Breast epithelium (tissue), 4 donors: ENCODE data around the gene CDH2. TPM values are rescaled to one million over a fixed set of nuclear protein-coding genes. Genes with fewer than 3 reads are reported as not detected.

ENCODE experiments used
- DNase-seq, 2 donors: peaks; one replicate each; pipeline ENCODE4 v3.0.0-alpha.2; 2019; ENCODE audit warnings: low spot score in 2 of 2
- H3K27ac ChIP-seq, 2 donors: fragments of 200-600 bp; sonication (generic) in 1 of 2; one replicate each; pipeline ENCODE4 v1.5.1; 2016 to 2019; ENCODE audit warnings: mild to moderate bottlenecking in 1 of 2
- H3K27me3 ChIP-seq, 2 donors: fragments of 200-600 bp; sonication (generic) in 1 of 2; one replicate each; pipeline versions ENCODE4 v1.5.1 to v1.6.0; 2017 to 2019; ENCODE audit warnings: control low read depth in 1 of 2, mild to moderate bottlenecking in 1 of 2
- H3K36me3 ChIP-seq: fragments of 200-600 bp; one replicate; pipeline ENCODE4 v1.5.1; 2019
- H3K4me1 ChIP-seq, 2 donors: fragments of 200-600 bp; sonication (generic); one replicate each; pipeline ENCODE4 v1.5.1; 2016 to 2019; ENCODE audit warnings: control low read depth in 1 of 2
- H3K4me3 ChIP-seq, 3 donors: fragments of 200-600 bp; sonication (generic); 1 replicate in 2 of 3; 2 replicates in 1 of 3; pipeline ENCODE4 v1.5.1; 2016 to 2019; ENCODE audit warnings: mild to moderate bottlenecking in 3 of 3, moderate library complexity in 2 of 3
- H3K9me3 ChIP-seq, 2 donors: fragments of 200-600 bp; sonication (generic) in 1 of 2; one replicate each; pipeline ENCODE4 v1.5.1; 2016 to 2019; ENCODE audit warnings: control low read depth in 1 of 2
- POLR2A ChIP-seq: fragments of 450-650 bp; IDR thresholded peaks from one replicate; pipeline ENCODE4 v1.6.1; 2016; ENCODE audit warnings: antibody characterized with exemption, mild to moderate bottlenecking, moderate library complexity
- POLR2AphosphoS5 ChIP-seq, 3 donors: sonication (generic); formaldehyde crosslinking; IDR thresholded peaks; one replicate each; pipeline ENCODE4 v1.6.1; 2017; ENCODE audit warnings: antibody characterized with exemption in 3 of 3
- intact Hi-C: fragments of 100-400 bp; cut with DNase I; formaldehyde crosslinking; loops from one replicate; pipeline ENCODE4 v1.15.1; 2023; ENCODE audit warnings: low total_unique reads
- total RNA-seq, 3 donors: library from RNA; depleted of rRNA; stranded (reverse); fragments of >200 nt; gene quantifications; one replicate each; pipeline ENCODE4 v1.1.0, GENCODE V29; 2016
- TF ChIP-seq, protein P1 (sequence below), 3 donors: fragments of 450-650 bp; IDR thresholded peaks; one replicate each; pipeline ENCODE4 v1.5.1; 2016 to 2017; ENCODE audit warnings: antibody characterized with exemption in 3 of 3, mild to moderate bottlenecking in 3 of 3, moderate library complexity in 3 of 3

The CDH2 gene
- total RNA-seq, 3 donors from 2014 or later = 0.16 to 1.8 (median 0.33) TPM

DNA sequence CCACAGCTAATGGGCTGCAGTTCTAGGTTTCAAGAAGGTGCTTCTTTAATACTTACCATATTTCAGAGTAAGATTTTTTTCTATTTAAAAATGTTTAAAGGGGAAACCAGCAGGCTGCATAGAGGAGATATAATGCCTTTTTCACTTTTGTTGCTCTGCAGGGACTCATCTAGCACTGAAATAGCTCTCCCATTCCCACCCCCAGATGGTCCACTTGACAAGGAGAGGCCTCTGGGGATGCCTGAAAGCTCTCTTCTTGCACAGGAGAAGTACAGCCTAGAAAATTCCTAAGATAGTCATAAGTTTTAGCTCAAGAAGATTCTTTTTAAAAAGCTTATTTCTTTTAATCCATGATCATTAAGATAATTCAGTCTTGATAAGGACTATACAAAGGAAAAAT, 126.4 kb downstream of the CDH2 start:
- H3K36me3 ChIP-seq = no peaks in the 10 kb centered on the region
- intact Hi-C loops = no loop called here
- no peaks in the 10 kb centered on the region for H3K9me3 ChIP-seq
- H3K27me3 ChIP-seq = no peaks in the 10 kb centered on the region
- TF ChIP-seq POLR2AphosphoS5 (IDR thresholded peaks at IDR 0.05) (no peak), POLR2A (no peak)
- TF ChIP-seq, protein P1, sequence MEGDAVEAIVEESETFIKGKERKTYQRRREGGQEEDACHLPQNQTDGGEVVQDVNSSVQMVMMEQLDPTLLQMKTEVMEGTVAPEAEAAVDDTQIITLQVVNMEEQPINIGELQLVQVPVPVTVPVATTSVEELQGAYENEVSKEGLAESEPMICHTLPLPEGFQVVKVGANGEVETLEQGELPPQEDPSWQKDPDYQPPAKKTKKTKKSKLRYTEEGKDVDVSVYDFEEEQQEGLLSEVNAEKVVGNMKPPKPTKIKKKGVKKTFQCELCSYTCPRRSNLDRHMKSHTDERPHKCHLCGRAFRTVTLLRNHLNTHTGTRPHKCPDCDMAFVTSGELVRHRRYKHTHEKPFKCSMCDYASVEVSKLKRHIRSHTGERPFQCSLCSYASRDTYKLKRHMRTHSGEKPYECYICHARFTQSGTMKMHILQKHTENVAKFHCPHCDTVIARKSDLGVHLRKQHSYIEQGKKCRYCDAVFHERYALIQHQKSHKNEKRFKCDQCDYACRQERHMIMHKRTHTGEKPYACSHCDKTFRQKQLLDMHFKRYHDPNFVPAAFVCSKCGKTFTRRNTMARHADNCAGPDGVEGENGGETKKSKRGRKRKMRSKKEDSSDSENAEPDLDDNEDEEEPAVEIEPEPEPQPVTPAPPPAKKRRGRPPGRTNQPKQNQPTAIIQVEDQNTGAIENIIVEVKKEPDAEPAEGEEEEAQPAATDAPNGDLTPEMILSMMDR (IDR thresholded peaks at IDR 0.05) = no peak
- no peaks in the 10 kb centered on the region for H3K4me1 ChIP-seq
- no peak overlapping the region for H3K4me3 ChIP-seq
- no peak overlapping the region for H3K27ac ChIP-seq
- no peak for DNase-seq

GRCh38 chr18:28048612-28049011, 128.3 kb downstream of the CDH2 start:
- Histone ChIP-seq H3K27ac (no peak overlapping the region), H3K4me1 (no peaks in the 10 kb centered on the region), H3K36me3 (no peaks in the 10 kb centered on the region), H3K9me3 (no peaks in the 10 kb centered on the region), H3K4me3 (no peak overlapping the region), H3K27me3 (no peaks in the 10 kb centered on the region)
- TF ChIP-seq POLR2A = no peak
- TF ChIP-seq, protein P1 (IDR thresholded peaks at IDR 0.05) = no peak
- no peak for TF ChIP-seq POLR2AphosphoS5 (IDR thresholded peaks at IDR 0.05)
- DNase-seq = no peak
- intact Hi-C loops = no loop called here

DNA sequence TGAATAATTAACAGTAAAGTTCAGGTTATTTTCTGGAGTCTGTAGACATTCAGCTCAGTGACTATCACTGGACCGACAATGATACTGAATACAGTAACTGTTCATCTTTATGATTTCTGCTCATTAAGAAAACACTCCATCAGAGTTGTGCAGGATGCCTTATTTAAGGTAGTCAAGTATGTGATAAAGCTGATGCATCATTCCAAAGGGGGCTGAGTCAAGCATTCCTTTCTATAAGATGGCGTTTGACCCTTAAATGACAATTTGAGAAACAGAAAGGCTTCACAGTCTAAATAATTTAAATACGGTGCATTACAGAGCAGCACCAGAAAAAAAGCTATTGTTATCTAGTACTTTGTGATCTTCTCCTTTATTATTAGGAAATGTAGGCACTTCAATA, 131.1 kb downstream of the CDH2 start:
- TF ChIP-seq POLR2A (no peak), POLR2AphosphoS5 (IDR thresholded peaks at IDR 0.05) (no peak)
- TF ChIP-seq, protein P1 (IDR thresholded peaks at IDR 0.05) = no peak
- Histone ChIP-seq H3K4me1 (no peaks in the 10 kb centered on the region), H3K36me3 (no peaks in the 10 kb centered on the region), H3K9me3 (no peaks in the 10 kb centered on the region), H3K27me3 (no peaks in the 10 kb centered on the region), H3K27ac (no peak overlapping the region), H3K4me3 (no peak overlapping the region)
- intact Hi-C loops = no loop called here
- DNase-seq = no peak

GRCh38 chr18:28045176-28045810, 131.6 kb downstream of the CDH2 start:
- no peak overlapping the region for H3K4me3 ChIP-seq

GRCh38 chr18:28044036-28044435, 132.9 kb downstream of the CDH2 start:
- TF ChIP-seq POLR2A (no peak), POLR2AphosphoS5 (IDR thresholded peaks at IDR 0.05) (no peak)
- TF ChIP-seq, protein P1 (IDR thresholded peaks at IDR 0.05) = no peak
- Histone ChIP-seq H3K9me3 (no peaks in the 10 kb centered on the region), H3K27ac (no peak overlapping the region), H3K4me1 (no peaks in the 10 kb centered on the region), H3K27me3 (no peaks in the 10 kb centered on the region), H3K4me3 (no peak overlapping the region), H3K36me3 (no peaks in the 10 kb centered on the region)
- intact Hi-C loops = no loop called here
- DNase-seq = no peak

More at GRCh38 chr18:28045176-28045810, 131.6 kb downstream of the CDH2 start:
- Histone ChIP-seq H3K36me3 (no peaks in the 10 kb centered on the region), H3K9me3 (no peaks in the 10 kb centered on the region), H3K4me1 (no peaks in the 10 kb centered on the region), H3K27me3 (no peaks in the 10 kb centered on the region), H3K27ac (no peak overlapping the region)
- intact Hi-C loops = no loop called here
- TF ChIP-seq POLR2A = no peak
- TF ChIP-seq, protein P1 (IDR thresholded peaks at IDR 0.05) = no peak
- TF ChIP-seq POLR2AphosphoS5 (IDR thresholded peaks at IDR 0.05) = no peak
- DNase-seq = no peak
